HepG2 (cell line): ENCODE measurements around the gene VSIG2. TPM values are rescaled to one million over a fixed set of nuclear protein-coding genes. Genes with fewer than 3 reads are reported as not detected.
A peak's percentile ranks its signal among the peaks of the same experiment; 100 is the strongest.

ENCODE experiments used
- BCL6 ChIP-seq: IDR thresholded peaks from 2 replicates; pipeline ENCODE4 v1.6.1; 2016; ENCODE audit warnings: missing genetic modification reagents, missing compliant biosample characterization
- DMAP1 ChIP-seq: IDR thresholded peaks from 2 replicates; pipeline ENCODE4 v1.6.1; 2016
- FOSL1 ChIP-seq: sonication (generic); formaldehyde crosslinking; IDR thresholded peaks from 2 replicates; pipeline ENCODE4 v1.9.0; 2021; ENCODE audit warnings: missing genetic modification reagents, borderline replicate concordance
- ISL2 ChIP-seq: sonication (generic); formaldehyde crosslinking; IDR thresholded peaks from 2 replicates; pipeline ENCODE4 v1.5.0; 2020; ENCODE audit warnings: missing genetic modification reagents
- PHF20 ChIP-seq: sonication (generic); formaldehyde crosslinking; IDR thresholded peaks from 2 replicates; pipeline ENCODE4 v1.5.0; 2020; ENCODE audit warnings: mild to moderate bottlenecking, missing genetic modification reagents
- PITX1 ChIP-seq: sonication (generic); formaldehyde crosslinking; IDR thresholded peaks from 2 replicates; pipeline ENCODE4 v1.5.1; 2020; ENCODE audit warnings: mild to moderate bottlenecking, missing genetic modification reagents
- SOX5 ChIP-seq: IDR thresholded peaks from 2 replicates; pipeline ENCODE4 v1.6.1; 2016; ENCODE audit warnings: borderline replicate concordance
- SOX6 ChIP-seq, 2 experiments: fragments of 450-650 bp in 1 of 2; sonication (generic) in 1 of 2; formaldehyde crosslinking in 1 of 2; IDR thresholded peaks; 2 replicates each; pipeline versions ENCODE4 v1.4.0 to v1.6.1; 2017 to 2020; ENCODE audit warnings: antibody characterized with exemption in 1 of 2, mild to moderate bottlenecking in 1 of 2, missing genetic modification reagents in 1 of 2
- SRY ChIP-seq: sonication (generic); formaldehyde crosslinking; IDR thresholded peaks from 2 replicates; pipeline ENCODE4 v1.8.0; 2022; ENCODE audit warnings: mild to moderate bottlenecking, missing genetic modification reagents
- XRCC5 ChIP-seq: fragments of 200-400 bp; formaldehyde crosslinking; optimal IDR thresholded peaks from 2 replicates; pipeline ENCODE3; 2017; ENCODE audit warnings: mild to moderate bottlenecking, low read length
- ZNF629 ChIP-seq: sonication (generic); formaldehyde crosslinking; conservative IDR thresholded peaks from 2 replicates; pipeline ENCODE4 v1.5.0; 2020; ENCODE audit warnings: missing genetic modification reagents
- ZNF724P ChIP-seq: sonication (generic); formaldehyde crosslinking; IDR thresholded peaks from 2 replicates; pipeline ENCODE4 v1.8.0; 2022; ENCODE audit warnings: missing genetic modification reagents, borderline replicate concordance
- ZNF841 ChIP-seq: sonication (generic); formaldehyde crosslinking; IDR thresholded peaks from 2 replicates; pipeline ENCODE4 v1.8.1; 2023; ENCODE audit warnings: missing genetic modification reagents, borderline replicate concordance
- polyA plus RNA-seq, 8 experiments: library from polyadenylated mRNA; depleted of rRNA in 3 of 8; stranded (reverse) in 7 of 8; unstranded in 1 of 8; fragments of >200 nt; fragmentation: Illumina TruSeq in 4 of 8; extraction: Trizol in 4 of 8; gene quantifications; 2 replicates each; pipeline versions ENCODE4 v1.2.1 to v1.2.3, GENCODE V29; 2011 to 2016; ENCODE audit warnings: low read depth in 4 of 8, missing spikeins in 1 of 8, mixed read lengths in 1 of 8; ENCODE audit not compliant: insufficient read depth in 1 of 8
- total RNA-seq, 5 experiments: library from RNA; depleted of rRNA; stranded (reverse); fragments of >200 nt; fragmentation: Illumina TruSeq; extraction: Trizol; gene quantifications; 2 replicates each; pipeline ENCODE4 v1.2.3, GENCODE V29; 2016; ENCODE audit warnings: low read depth in 1 of 5
- TF ChIP-seq, protein P1 (sequence below): sonication (generic); formaldehyde crosslinking; IDR thresholded peaks from 2 replicates; pipeline ENCODE4 v1.8.1; 2022; ENCODE audit warnings: low read depth, mild to moderate bottlenecking, missing genetic modification reagents
- TF ChIP-seq, protein P2 (sequence below): sonication (generic); formaldehyde crosslinking; IDR thresholded peaks from 2 replicates; pipeline ENCODE4 v1.8.0; 2022; ENCODE audit warnings: low read depth, missing genetic modification reagents
- TF ChIP-seq, protein P3 (sequence below): sonication (generic); formaldehyde crosslinking; IDR thresholded peaks from 2 replicates; pipeline ENCODE4 v1.8.0; 2022; ENCODE audit warnings: mild to moderate bottlenecking, missing genetic modification reagents, moderate library complexity
- TF ChIP-seq, protein P4 (sequence below): IDR thresholded peaks from 2 replicates; pipeline ENCODE4 v1.6.1; 2016
- TF ChIP-seq, protein P5 (sequence below): sonication (generic); formaldehyde crosslinking; IDR thresholded peaks from 2 replicates; pipeline ENCODE4 v1.9.0; 2021; ENCODE audit warnings: missing genetic modification reagents, borderline replicate concordance
- TF ChIP-seq, protein P6 (sequence below): sonication (generic); formaldehyde crosslinking; IDR thresholded peaks from 2 replicates; pipeline ENCODE4 v1.4.0; 2020; ENCODE audit warnings: mild to moderate bottlenecking, missing genetic modification reagents
- TF ChIP-seq, protein P7 (sequence below): sonication (generic); formaldehyde crosslinking; IDR thresholded peaks from 2 replicates; pipeline ENCODE4 v1.8.1; 2023; ENCODE audit warnings: missing genetic modification reagents, inconsistent platforms, borderline replicate concordance

The VSIG2 gene
- total and polyA plus RNA-seq, 2 of the 13 experiments (the other 11 are each of a cell fraction or from before 2014, with no cell fraction given) = 0.80 to 2.7 TPM

DNA sequence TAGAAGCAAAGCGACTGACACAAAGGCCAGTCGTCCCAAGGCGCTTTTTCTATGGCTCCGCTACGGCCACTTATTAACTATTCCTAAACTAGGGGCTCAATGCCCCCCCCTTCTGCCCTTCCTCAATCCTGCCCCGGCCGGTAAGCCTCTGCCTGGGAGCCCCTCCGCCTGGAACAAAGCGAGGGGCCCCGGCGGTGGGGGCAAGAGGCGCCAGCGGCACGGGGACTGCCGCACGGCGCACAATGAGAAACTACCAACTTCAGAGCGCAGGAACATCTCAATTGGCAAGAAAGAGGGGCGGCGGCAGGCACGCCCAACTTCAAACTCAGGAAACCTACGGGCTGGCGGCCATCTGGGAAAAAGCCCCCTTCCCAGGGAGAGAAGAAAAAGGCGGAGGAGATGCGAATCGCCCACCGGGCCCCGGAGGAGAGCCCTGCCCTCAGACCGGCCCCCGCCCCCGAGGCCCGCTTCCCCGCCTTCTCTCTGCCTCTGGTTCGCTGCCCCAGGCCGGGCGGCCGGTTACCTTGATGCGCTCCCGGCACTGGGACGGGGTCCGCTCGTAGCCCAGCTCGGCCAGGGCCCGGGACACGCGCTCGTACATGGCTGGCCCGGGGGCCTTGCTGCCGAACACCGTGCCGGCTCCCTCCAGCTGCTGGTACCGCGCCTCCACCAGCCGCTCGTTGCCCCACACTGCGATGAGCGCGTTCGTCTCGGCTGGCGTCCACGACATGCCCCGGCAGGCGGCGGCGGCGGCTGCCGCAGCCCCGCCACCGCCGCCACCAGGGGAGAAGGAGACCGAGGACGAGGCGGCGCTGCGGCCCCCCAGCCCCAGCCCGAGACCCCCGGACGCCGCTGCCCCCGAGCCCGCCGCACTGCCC, 47.5 kb upstream of the VSIG2 start (continued):
- TF ChIP-seq, protein P1, sequence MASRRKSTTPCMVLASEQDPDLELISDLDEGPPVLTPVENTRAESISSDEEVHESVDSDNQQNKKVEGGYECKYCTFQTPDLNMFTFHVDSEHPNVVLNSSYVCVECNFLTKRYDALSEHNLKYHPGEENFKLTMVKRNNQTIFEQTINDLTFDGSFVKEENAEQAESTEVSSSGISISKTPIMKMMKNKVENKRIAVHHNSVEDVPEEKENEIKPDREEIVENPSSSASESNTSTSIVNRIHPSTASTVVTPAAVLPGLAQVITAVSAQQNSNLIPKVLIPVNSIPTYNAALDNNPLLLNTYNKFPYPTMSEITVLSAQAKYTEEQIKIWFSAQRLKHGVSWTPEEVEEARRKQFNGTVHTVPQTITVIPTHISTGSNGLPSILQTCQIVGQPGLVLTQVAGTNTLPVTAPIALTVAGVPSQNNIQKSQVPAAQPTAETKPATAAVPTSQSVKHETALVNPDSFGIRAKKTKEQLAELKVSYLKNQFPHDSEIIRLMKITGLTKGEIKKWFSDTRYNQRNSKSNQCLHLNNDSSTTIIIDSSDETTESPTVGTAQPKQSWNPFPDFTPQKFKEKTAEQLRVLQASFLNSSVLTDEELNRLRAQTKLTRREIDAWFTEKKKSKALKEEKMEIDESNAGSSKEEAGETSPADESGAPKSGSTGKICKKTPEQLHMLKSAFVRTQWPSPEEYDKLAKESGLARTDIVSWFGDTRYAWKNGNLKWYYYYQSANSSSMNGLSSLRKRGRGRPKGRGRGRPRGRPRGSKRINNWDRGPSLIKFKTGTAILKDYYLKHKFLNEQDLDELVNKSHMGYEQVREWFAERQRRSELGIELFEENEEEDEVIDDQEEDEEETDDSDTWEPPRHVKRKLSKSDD (CRISPR knock-in tag) = no peak
- TF ChIP-seq PITX1 (CRISPR knock-in tag) (0 out of 2 replicates have a peak, but pooled peaks have one; percentile 13), PHF20 (CRISPR knock-in tag) (no peak), XRCC5 (peak; percentile 2), FOSL1 (CRISPR knock-in tag) (no peak), ISL2 (peak; percentile 4; the same call in 1 of the 2 replicates), ZNF841 (0 out of 2 replicates have a peak, but pooled peaks have one; percentile 19), SOX6 (IDR thresholded peaks at IDR 0.05) (no peak), SOX6 (CRISPR knock-in tag; IDR thresholded peaks at IDR 0.05) (peak; percentile 23; the same call in 1 of the 2 replicates), DMAP1 (CRISPR knock-in tag) (peak; percentile 41; the same call in 1 of the 2 replicates), ZNF629 (no peak), ZNF724P (no peak), SOX5 (CRISPR knock-in tag) (no peak), SRY (peak; percentile 5), BCL6 (CRISPR knock-in tag) (no peak)
- TF ChIP-seq, protein P2, sequence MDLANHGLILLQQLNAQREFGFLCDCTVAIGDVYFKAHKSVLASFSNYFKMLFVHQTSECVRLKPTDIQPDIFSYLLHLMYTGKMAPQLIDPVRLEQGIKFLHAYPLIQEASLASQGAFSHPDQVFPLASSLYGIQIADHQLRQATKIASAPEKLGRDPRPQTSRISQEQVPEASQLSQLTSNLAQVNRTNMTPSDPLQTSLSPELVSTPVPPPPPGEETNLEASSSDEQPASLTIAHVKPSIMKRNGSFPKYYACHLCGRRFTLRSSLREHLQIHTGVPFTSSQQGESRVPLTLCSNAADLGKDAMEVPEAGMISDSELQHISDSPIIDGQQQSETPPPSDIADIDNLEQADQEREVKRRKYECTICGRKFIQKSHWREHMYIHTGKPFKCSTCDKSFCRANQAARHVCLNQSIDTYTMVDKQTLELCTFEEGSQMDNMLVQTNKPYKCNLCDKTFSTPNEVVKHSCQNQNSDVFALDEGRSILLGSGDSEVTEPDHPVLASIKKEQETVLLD (CRISPR knock-in tag) = no peak
- TF ChIP-seq, protein P3, sequence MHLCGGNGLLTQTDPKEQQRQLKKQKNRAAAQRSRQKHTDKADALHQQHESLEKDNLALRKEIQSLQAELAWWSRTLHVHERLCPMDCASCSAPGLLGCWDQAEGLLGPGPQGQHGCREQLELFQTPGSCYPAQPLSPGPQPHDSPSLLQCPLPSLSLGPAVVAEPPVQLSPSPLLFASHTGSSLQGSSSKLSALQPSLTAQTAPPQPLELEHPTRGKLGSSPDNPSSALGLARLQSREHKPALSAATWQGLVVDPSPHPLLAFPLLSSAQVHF = 0 out of 2 replicates have a peak, but pooled peaks have one; percentile 52
- TF ChIP-seq, protein P4, sequence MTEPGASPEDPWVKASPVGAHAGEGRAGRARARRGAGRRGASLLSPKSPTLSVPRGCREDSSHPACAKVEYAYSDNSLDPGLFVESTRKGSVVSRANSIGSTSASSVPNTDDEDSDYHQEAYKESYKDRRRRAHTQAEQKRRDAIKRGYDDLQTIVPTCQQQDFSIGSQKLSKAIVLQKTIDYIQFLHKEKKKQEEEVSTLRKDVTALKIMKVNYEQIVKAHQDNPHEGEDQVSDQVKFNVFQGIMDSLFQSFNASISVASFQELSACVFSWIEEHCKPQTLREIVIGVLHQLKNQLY (CRISPR knock-in tag) = no peak
- TF ChIP-seq, protein P5, sequence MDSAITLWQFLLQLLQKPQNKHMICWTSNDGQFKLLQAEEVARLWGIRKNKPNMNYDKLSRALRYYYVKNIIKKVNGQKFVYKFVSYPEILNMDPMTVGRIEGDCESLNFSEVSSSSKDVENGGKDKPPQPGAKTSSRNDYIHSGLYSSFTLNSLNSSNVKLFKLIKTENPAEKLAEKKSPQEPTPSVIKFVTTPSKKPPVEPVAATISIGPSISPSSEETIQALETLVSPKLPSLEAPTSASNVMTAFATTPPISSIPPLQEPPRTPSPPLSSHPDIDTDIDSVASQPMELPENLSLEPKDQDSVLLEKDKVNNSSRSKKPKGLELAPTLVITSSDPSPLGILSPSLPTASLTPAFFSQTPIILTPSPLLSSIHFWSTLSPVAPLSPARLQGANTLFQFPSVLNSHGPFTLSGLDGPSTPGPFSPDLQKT (CRISPR knock-in tag) = no peak
- TF ChIP-seq, protein P6, sequence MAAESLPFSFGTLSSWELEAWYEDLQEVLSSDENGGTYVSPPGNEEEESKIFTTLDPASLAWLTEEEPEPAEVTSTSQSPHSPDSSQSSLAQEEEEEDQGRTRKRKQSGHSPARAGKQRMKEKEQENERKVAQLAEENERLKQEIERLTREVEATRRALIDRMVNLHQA = no peak
- TF ChIP-seq, protein P7, sequence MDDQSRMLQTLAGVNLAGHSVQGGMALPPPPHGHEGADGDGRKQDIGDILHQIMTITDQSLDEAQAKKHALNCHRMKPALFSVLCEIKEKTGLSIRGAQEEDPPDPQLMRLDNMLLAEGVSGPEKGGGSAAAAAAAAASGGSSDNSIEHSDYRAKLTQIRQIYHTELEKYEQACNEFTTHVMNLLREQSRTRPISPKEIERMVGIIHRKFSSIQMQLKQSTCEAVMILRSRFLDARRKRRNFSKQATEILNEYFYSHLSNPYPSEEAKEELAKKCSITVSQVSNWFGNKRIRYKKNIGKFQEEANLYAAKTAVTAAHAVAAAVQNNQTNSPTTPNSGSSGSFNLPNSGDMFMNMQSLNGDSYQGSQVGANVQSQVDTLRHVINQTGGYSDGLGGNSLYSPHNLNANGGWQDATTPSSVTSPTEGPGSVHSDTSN (CRISPR knock-in tag) = 0 out of 2 replicates have a peak, but pooled peaks have one; percentile 11
